Measurements from ENCODE around the gene OR1G1. TPM values are rescaled to one million over a fixed set of nuclear protein-coding genes. Genes with fewer than 3 reads are reported as not detected.

OR1G1 gene
- total RNA-seq = not detected in 2 replicates

GRCh38 chr17:3127451-3127850 lies at the start of gene OR1G1:
Gene OR1G1, minus strand, starts transcription at chr17:3127551. Its CDS starts 0 bp downstream, at chr17:3127551.

GRCh38 chr17:3104322-3104721 lies 23.0 kb downstream of the OR1G1 start, which contains the start of gene OR1D2:
Gene OR1D2, minus strand, starts transcription at chr17:3104422. Its CDS starts 11,426 bp downstream, at chr17:3092996.

Other genes starting within 250 kb of the OR1G1 start
- not detected in 2 replicates for gene OR1D5, start 63.9 kb downstream of the OR1G1 start, total RNA-seq
- not detected in 2 replicates for gene OR1D2, start 23.1 kb downstream of the OR1G1 start, total RNA-seq
- not detected in 2 replicates for gene OR1A2, start 70.0 kb upstream of the OR1G1 start, total RNA-seq
- not detected in 2 replicates for gene OR1A1, start 80.1 kb upstream of the OR1G1 start, total RNA-seq
- gene OR3A1, start 170.8 kb upstream of the OR1G1 start, total RNA-seq = 0.11 TPM in 1 of 2 replicates, not detected in the other

Data from uterine smooth muscle cell (primary cell).